Nephron progenitor cell (in vitro differentiated cells): Measurements from ENCODE around the gene GPR25.
A peak's percentile ranks its signal among the peaks of the same experiment; 100 is the strongest.

Experiments used
- DNase-seq: peaks from one replicate; pipeline ENCODE4 v3.0.0; 2021
- H3K27ac Mint-ChIP-seq: 2 replicates; pipeline ENCODE4 v1.8.0; 2021; ENCODE audit warnings: mild to moderate bottlenecking, moderate library complexity, mixed read lengths
- H3K27me3 Mint-ChIP-seq: 2 replicates; pipeline ENCODE4 v1.8.0; 2021; ENCODE audit warnings: mild to moderate bottlenecking, low read depth, mixed read lengths; ENCODE audit not compliant: poor library complexity
- H3K36me3 Mint-ChIP-seq: 2 replicates; pipeline ENCODE4 v1.8.0; 2021; ENCODE audit warnings: low read depth, mixed read lengths
- H3K4me1 Mint-ChIP-seq: 2 replicates; pipeline ENCODE4 v1.8.0; 2021; ENCODE audit warnings: mixed read lengths
- H3K4me3 Mint-ChIP-seq: 2 replicates; pipeline ENCODE4 v1.8.0; 2021; ENCODE audit warnings: mild to moderate bottlenecking, moderate library complexity, mixed read lengths
- H3K9me3 Mint-ChIP-seq: 2 replicates; pipeline ENCODE4 v1.8.0; 2021; ENCODE audit warnings: mild to moderate bottlenecking, moderate library complexity, mixed read lengths
- CTCF ChIP-seq: fragments of 200-600 bp; sonication (generic); IDR thresholded peaks from 2 replicates; pipeline ENCODE4 v1.5.0; 2021; ENCODE audit warnings: antibody characterized with exemption

GPR25 gene

GRCh38 chr1:200889571-200889970, 16.8 kb downstream of the GPR25 start:
- TF ChIP-seq CTCF = no peak
- Mint-ChIP-seq H3K36me3 (no peaks in the 10 kb centered on the region), H3K27ac (no peak overlapping the region), H3K4me3 (peak overlapping the region; percentile 97), H3K27me3 (no peaks in the 10 kb centered on the region), H3K4me1 (peaks cover 80% of the 10 kb centered on the region), H3K9me3 (no peaks in the 10 kb centered on the region)
- DNase-seq = no peak

GRCh38 chr1:200890027-200890426, 17.2 kb downstream of the GPR25 start:
- H3K27ac Mint-ChIP-seq = no peak overlapping the region
- no peaks in the 10 kb centered on the region for H3K36me3 Mint-ChIP-seq
- DNase-seq = no peak
- H3K27me3 Mint-ChIP-seq = no peaks in the 10 kb centered on the region
- no peaks in the 10 kb centered on the region for H3K9me3 Mint-ChIP-seq
- peaks cover 82% of the 10 kb centered on the region for H3K4me1 Mint-ChIP-seq
- TF ChIP-seq CTCF = no peak
- peak overlapping the region; percentile 97 for H3K4me3 Mint-ChIP-seq

DNA sequence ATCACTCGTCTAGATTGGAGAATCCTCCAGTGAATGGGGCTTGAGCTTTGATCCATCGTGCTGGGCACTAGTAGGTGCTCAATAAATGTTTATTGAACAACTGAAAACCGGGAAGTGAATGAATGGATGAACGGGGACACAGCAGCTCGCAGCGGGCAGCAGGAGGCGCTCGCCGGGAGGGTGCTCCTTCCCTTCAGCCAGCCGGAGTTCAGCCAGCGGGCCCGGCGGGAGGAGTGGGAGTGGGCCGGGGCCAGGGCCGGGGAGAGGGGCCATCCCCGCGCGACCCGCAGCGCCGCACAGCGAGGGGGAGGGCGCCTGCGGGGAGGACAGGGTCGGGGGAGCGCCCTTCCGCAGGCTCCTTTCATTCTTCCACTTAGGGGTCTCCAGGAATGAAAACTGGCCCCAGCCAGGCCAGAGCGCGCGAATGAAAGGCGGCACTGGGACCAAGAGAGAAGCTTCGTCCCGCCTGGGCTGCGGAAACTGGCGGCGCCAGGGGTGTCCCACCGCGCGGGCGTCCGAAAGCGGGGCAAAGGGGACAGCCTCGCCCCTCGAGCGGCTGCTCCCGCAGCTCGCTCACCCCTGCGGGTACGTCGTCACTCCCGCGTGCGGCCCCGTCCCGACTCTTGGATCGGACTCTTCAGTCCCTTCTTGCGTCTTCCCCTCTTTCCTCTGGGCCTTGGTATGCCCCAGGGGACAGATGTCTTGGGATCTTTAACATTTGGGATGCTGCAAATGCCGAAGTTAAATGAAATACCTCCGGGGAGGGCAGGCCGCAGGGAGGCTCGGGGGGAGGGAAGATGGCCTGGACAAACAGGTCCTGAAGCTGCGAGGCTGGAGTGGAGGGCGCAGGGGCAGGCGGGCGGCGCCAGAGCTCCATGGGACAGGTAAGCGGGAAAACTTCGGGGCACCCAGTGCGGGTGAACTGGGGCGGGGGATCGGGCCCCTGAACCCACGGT, 18.3 kb downstream of the GPR25 start:
- Mint-ChIP-seq H3K27ac (peak overlapping the region; percentile 100), H3K27me3 (no peaks in the 10 kb centered on the region), H3K4me1 (peaks cover 85% of the 10 kb centered on the region), H3K36me3 (no peaks in the 10 kb centered on the region), H3K4me3 (peak overlapping the region; percentile 97), H3K9me3 (no peaks in the 10 kb centered on the region)
- TF ChIP-seq CTCF = peak; percentile 50
- peak; percentile 75 for DNase-seq

DNA sequence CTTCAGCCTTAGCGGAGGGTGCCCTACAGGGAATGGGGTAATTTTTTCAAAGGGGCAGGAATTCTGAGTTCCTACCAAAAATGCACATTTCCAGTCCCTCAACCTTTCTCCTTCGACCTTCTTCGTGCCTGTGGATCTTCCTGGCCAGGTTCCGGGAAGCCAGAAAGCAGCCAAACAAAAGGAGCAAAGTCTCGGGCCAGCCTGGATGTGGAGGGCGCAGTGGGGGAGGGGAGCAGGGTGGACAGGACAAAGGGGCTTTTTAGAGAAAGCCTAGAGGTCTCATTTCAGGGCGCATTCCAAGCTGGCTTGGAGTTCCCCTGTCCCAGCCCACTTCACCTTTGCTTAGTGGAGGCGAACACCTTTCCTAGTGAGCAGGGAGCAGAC, 19.0 kb downstream of the GPR25 start:
- DNase-seq = peak; percentile 72
- H3K36me3 Mint-ChIP-seq = no peaks in the 10 kb centered on the region
- no peaks in the 10 kb centered on the region for H3K9me3 Mint-ChIP-seq
- H3K27me3 Mint-ChIP-seq = no peaks in the 10 kb centered on the region
- H3K4me3 Mint-ChIP-seq = peak overlapping the region; percentile 97
- TF ChIP-seq CTCF = no peak
- H3K27ac Mint-ChIP-seq = peak overlapping the region; percentile 100
- H3K4me1 Mint-ChIP-seq = peaks cover 88% of the 10 kb centered on the region

- no peak for DNase-seq
These were observed 19.8 kb downstream of the GPR25 start for GRCh38 chr1:200892546-200892945.

More at GRCh38 chr1:200892546-200892945, 19.8 kb downstream of the GPR25 start:
- no peaks in the 10 kb centered on the region for H3K9me3 Mint-ChIP-seq
- peaks cover 88% of the 10 kb centered on the region for H3K4me1 Mint-ChIP-seq
- peak overlapping the region; percentile 100 for H3K27ac Mint-ChIP-seq
- H3K36me3 Mint-ChIP-seq = no peaks in the 10 kb centered on the region
- TF ChIP-seq CTCF = no peak
- no peaks in the 10 kb centered on the region for H3K27me3 Mint-ChIP-seq
- H3K4me3 Mint-ChIP-seq = peak overlapping the region; percentile 97
